Neural progenitor cell (in vitro differentiated cells): ENCODE results near the gene IFT81.

ENCODE experiments used
- CTCF ChIP-seq: fragments of 200-600 bp; sonication (generic); IDR thresholded peaks from 2 replicates; pipeline ENCODE4 v1.5.1; 2017; ENCODE audit warnings: antibody characterized with exemption, mild to moderate bottlenecking
- EZH2 ChIP-seq: fragments of 200-600 bp; sonication (generic); IDR thresholded peaks from 2 replicates; pipeline ENCODE4 v1.6.1; 2017; ENCODE audit warnings: antibody characterized with exemption, mild to moderate bottlenecking, moderate library complexity
- EZH2phosphoT487 ChIP-seq: fragments of 200-600 bp; sonication (generic); IDR thresholded peaks from 2 replicates; pipeline ENCODE4 v1.6.1; 2017; ENCODE audit warnings: antibody characterized with exemption

- TF ChIP-seq EZH2phosphoT487: no peak
- no peak for TF ChIP-seq CTCF
- no peak for TF ChIP-seq EZH2
Observed at GRCh38 chr12:110112335-110112660, 11.9 kb upstream of the IFT81 start.
